ENCODE results near the gene SIGLEC10.
A peak's percentile ranks its signal among the peaks of the same experiment; 100 is the strongest.

DNA sequence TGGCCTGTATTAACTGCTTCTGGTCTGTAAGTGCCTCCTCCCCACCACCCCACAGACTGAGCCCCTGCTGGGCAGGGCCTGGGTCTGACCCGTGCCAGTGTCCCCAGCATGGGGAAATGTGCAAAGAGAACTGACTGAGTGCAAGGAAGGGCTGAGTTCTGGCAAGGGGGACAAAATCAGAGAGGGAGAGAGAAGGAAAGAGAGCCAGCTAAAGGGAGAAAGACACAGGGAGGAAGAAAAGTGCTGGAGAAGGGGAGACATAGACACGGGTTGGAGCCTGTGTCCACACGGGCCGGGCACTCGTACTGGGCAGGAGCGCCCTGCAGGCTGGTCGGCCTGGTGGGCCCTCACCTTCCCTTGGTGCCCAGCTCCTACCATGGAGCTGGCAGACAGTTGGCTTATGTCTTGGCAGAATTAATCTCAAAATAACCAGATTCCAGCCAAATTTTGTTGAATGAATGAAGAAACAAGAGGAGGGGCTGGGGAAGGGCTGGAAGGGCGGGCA is 46.2 kb downstream of the SIGLEC10 start:
- 0 out of 2 replicates have a peak, but pooled peaks have one; percentile 16 for TF ChIP-seq POLR2A (IDR thresholded peaks at IDR 0.05; ENCODE audit: low read length)
- no peak for TF ChIP-seq KDM1A (IDR thresholded peaks at IDR 0.05; ENCODE audit: low read depth)
- TF ChIP-seq, protein P1, sequence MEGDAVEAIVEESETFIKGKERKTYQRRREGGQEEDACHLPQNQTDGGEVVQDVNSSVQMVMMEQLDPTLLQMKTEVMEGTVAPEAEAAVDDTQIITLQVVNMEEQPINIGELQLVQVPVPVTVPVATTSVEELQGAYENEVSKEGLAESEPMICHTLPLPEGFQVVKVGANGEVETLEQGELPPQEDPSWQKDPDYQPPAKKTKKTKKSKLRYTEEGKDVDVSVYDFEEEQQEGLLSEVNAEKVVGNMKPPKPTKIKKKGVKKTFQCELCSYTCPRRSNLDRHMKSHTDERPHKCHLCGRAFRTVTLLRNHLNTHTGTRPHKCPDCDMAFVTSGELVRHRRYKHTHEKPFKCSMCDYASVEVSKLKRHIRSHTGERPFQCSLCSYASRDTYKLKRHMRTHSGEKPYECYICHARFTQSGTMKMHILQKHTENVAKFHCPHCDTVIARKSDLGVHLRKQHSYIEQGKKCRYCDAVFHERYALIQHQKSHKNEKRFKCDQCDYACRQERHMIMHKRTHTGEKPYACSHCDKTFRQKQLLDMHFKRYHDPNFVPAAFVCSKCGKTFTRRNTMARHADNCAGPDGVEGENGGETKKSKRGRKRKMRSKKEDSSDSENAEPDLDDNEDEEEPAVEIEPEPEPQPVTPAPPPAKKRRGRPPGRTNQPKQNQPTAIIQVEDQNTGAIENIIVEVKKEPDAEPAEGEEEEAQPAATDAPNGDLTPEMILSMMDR (IDR thresholded peaks at IDR 0.05) = no peak
- TF ChIP-seq, protein P2, sequence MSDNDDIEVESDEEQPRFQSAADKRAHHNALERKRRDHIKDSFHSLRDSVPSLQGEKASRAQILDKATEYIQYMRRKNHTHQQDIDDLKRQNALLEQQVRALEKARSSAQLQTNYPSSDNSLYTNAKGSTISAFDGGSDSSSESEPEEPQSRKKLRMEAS (IDR thresholded peaks at IDR 0.05) = no peak
- no peak for TF ChIP-seq SMC3 (IDR thresholded peaks at IDR 0.05)
- no peak for TF ChIP-seq RCOR1 (IDR thresholded peaks at IDR 0.05; ENCODE audit: low read depth, low read length)
- TF ChIP-seq BHLHE40 (IDR thresholded peaks at IDR 0.05; ENCODE audit: low read depth, low read length) = no peak
- no peak for TF ChIP-seq PHF8 (IDR thresholded peaks at IDR 0.05; ENCODE audit: borderline replicate concordance, low read depth)
- TF ChIP-seq EP300 (IDR thresholded peaks at IDR 0.05) = no peak
- TF ChIP-seq RFX5 (IDR thresholded peaks at IDR 0.05) = no peak
- TF ChIP-seq ESRRA (IDR thresholded peaks at IDR 0.05; ENCODE audit: borderline replicate concordance, low read length) = no peak
